C4-2B (cell line): ENCODE results near the gene OMP.

Experiments
- ZFX ChIP-seq: fragments of 450-650 bp; IDR thresholded peaks from 2 replicates; pipeline ENCODE4 v1.6.1; 2017
- TF ChIP-seq, protein P1 (sequence below): fragments of 450-650 bp; conservative IDR thresholded peaks from 2 replicates; pipeline ENCODE4 v1.5.1; 2017; ENCODE audit warnings: mild to moderate bottlenecking

DNA sequence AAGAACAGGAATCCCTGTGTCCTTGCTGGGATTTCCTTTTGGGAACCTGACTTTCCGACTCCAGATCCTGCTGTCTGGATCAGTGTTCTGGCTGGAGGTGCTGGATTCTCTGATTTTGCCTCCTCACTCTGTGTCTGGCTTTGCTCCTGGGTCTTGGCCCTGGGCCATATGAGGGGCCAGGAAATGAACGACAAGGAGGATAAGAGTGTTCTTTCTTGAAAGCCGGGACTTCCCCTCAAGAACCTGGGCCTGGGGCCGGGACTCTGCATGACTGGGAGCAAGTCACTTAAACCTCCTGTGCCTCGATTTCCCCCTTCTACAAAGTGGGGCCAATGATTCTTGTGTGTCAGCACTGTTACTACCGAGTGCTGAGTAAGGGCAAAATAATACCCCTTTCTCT is 22.6 kb downstream of the OMP start:
- TF ChIP-seq, protein P1, sequence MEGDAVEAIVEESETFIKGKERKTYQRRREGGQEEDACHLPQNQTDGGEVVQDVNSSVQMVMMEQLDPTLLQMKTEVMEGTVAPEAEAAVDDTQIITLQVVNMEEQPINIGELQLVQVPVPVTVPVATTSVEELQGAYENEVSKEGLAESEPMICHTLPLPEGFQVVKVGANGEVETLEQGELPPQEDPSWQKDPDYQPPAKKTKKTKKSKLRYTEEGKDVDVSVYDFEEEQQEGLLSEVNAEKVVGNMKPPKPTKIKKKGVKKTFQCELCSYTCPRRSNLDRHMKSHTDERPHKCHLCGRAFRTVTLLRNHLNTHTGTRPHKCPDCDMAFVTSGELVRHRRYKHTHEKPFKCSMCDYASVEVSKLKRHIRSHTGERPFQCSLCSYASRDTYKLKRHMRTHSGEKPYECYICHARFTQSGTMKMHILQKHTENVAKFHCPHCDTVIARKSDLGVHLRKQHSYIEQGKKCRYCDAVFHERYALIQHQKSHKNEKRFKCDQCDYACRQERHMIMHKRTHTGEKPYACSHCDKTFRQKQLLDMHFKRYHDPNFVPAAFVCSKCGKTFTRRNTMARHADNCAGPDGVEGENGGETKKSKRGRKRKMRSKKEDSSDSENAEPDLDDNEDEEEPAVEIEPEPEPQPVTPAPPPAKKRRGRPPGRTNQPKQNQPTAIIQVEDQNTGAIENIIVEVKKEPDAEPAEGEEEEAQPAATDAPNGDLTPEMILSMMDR, result no peak
- no peak for TF ChIP-seq ZFX
